ENCODE results near the gene TUBG2. TPM values are rescaled to one million over a fixed set of nuclear protein-coding genes. Genes with fewer than 3 reads are reported as not detected.
A peak's percentile ranks its signal among the peaks of the same experiment; 100 is the strongest.

TUBG2 gene
- total and polyA plus RNA-seq, 2 of the 8 experiments (the other 6 are each of a cell fraction or from before 2014, with no cell fraction given), result 14.8 to 16.6 TPM

DNA sequence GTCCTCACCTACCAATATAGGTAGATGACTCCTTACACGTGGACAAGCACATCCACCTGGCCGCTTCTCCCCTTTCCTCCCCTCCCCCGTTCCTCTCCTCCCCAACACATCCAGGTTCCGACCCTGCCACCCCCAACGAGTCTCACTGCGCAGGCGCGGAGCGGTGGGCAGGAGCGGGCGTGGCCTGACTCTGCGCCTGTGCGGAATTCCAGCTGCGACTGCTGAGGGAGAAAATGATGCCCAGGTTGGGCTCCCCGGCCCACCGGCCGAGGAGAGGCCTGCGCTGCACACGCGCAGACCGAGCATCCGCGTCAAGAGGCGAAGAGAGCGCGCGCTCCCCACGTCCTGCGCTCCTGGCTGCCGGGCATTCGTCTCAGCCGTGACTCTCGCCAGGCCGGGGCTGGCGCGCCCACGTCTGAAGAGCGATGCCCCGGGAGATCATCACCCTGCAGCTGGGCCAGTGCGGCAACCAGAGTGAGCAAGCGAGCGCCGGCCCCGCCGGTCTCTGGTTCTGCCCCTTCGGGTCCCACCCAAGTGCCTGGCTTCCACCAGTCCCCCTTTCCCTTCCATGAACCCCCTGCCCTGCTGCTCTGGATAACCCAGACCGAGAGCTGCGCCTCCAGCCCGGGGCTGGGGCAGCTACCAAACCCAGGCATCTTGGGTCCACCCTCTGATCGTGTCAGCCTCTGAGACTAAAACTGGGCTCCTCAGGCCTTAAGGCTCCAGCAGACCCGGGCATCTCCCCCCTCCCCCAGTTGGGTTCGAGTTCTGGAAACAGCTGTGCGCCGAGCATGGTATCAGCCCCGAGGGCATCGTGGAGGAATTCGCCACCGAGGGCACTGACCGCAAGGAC lies at the start of gene TUBG2 (continued):
- TF ChIP-seq, protein P1, sequence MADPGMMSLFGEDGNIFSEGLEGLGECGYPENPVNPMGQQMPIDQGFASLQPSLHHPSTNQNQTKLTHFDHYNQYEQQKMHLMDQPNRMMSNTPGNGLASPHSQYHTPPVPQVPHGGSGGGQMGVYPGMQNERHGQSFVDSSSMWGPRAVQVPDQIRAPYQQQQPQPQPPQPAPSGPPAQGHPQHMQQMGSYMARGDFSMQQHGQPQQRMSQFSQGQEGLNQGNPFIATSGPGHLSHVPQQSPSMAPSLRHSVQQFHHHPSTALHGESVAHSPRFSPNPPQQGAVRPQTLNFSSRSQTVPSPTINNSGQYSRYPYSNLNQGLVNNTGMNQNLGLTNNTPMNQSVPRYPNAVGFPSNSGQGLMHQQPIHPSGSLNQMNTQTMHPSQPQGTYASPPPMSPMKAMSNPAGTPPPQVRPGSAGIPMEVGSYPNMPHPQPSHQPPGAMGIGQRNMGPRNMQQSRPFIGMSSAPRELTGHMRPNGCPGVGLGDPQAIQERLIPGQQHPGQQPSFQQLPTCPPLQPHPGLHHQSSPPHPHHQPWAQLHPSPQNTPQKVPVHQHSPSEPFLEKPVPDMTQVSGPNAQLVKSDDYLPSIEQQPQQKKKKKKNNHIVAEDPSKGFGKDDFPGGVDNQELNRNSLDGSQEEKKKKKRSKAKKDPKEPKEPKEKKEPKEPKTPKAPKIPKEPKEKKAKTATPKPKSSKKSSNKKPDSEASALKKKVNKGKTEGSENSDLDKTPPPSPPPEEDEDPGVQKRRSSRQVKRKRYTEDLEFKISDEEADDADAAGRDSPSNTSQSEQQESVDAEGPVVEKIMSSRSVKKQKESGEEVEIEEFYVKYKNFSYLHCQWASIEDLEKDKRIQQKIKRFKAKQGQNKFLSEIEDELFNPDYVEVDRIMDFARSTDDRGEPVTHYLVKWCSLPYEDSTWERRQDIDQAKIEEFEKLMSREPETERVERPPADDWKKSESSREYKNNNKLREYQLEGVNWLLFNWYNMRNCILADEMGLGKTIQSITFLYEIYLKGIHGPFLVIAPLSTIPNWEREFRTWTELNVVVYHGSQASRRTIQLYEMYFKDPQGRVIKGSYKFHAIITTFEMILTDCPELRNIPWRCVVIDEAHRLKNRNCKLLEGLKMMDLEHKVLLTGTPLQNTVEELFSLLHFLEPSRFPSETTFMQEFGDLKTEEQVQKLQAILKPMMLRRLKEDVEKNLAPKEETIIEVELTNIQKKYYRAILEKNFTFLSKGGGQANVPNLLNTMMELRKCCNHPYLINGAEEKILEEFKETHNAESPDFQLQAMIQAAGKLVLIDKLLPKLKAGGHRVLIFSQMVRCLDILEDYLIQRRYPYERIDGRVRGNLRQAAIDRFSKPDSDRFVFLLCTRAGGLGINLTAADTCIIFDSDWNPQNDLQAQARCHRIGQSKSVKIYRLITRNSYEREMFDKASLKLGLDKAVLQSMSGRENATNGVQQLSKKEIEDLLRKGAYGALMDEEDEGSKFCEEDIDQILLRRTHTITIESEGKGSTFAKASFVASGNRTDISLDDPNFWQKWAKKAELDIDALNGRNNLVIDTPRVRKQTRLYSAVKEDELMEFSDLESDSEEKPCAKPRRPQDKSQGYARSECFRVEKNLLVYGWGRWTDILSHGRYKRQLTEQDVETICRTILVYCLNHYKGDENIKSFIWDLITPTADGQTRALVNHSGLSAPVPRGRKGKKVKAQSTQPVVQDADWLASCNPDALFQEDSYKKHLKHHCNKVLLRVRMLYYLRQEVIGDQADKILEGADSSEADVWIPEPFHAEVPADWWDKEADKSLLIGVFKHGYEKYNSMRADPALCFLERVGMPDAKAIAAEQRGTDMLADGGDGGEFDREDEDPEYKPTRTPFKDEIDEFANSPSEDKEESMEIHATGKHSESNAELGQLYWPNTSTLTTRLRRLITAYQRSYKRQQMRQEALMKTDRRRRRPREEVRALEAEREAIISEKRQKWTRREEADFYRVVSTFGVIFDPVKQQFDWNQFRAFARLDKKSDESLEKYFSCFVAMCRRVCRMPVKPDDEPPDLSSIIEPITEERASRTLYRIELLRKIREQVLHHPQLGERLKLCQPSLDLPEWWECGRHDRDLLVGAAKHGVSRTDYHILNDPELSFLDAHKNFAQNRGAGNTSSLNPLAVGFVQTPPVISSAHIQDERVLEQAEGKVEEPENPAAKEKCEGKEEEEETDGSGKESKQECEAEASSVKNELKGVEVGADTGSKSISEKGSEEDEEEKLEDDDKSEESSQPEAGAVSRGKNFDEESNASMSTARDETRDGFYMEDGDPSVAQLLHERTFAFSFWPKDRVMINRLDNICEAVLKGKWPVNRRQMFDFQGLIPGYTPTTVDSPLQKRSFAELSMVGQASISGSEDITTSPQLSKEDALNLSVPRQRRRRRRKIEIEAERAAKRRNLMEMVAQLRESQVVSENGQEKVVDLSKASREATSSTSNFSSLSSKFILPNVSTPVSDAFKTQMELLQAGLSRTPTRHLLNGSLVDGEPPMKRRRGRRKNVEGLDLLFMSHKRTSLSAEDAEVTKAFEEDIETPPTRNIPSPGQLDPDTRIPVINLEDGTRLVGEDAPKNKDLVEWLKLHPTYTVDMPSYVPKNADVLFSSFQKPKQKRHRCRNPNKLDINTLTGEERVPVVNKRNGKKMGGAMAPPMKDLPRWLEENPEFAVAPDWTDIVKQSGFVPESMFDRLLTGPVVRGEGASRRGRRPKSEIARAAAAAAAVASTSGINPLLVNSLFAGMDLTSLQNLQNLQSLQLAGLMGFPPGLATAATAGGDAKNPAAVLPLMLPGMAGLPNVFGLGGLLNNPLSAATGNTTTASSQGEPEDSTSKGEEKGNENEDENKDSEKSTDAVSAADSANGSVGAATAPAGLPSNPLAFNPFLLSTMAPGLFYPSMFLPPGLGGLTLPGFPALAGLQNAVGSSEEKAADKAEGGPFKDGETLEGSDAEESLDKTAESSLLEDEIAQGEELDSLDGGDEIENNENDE (IDR thresholded peaks at IDR 0.05; ENCODE audit: insufficient replicate concordance, low read length), result no peak
- TF ChIP-seq, protein P2, sequence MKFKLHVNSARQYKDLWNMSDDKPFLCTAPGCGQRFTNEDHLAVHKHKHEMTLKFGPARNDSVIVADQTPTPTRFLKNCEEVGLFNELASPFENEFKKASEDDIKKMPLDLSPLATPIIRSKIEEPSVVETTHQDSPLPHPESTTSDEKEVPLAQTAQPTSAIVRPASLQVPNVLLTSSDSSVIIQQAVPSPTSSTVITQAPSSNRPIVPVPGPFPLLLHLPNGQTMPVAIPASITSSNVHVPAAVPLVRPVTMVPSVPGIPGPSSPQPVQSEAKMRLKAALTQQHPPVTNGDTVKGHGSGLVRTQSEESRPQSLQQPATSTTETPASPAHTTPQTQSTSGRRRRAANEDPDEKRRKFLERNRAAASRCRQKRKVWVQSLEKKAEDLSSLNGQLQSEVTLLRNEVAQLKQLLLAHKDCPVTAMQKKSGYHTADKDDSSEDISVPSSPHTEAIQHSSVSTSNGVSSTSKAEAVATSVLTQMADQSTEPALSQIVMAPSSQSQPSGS (IDR thresholded peaks at IDR 0.05; ENCODE audit: low read length), result no peak
- TF ChIP-seq TBP (IDR thresholded peaks at IDR 0.05; ENCODE audit: low read depth, low read length) (peak; percentile 36; the same call in 1 of the 2 replicates), SP2 (IDR thresholded peaks at IDR 0.05; ENCODE audit: low read length) (no peak), MAFK (IDR thresholded peaks at IDR 0.05; ENCODE audit: low read depth, low read length) (no peak), TAF1 (IDR thresholded peaks at IDR 0.05; ENCODE audit: low read depth, low read length) (peak; percentile 47; the same call in 1 of the 2 replicates), RBBP5 (IDR thresholded peaks at IDR 0.05; ENCODE audit: borderline replicate concordance, low read depth, low read length) (no peak; the same call in 1 of the 2 replicates), FOSL1 (IDR thresholded peaks at IDR 0.05; ENCODE audit: insufficient read depth, low read depth, low read length) (no peak)
